ENCODE measurements around the gene RCL1.
"Not testable (repeated sequence)": the region's sequence is repeated elsewhere in the genome, so short reads cannot be mapped to it uniquely, and the experiment has no call there.

GRCh38 chr9:4901401-4902134 lies 108.8 kb downstream of the RCL1 start:
- not testable (repeated sequence) for TF ChIP-seq CTCF (IDR thresholded peaks at IDR 0.05; ENCODE audit: extremely low read depth in 1 of 2, insufficient read depth in 1 of 2, low read depth in 1 of 2, low read length in 2 of 2); JUN (IDR thresholded peaks at IDR 0.05; ENCODE audit: borderline replicate concordance, insufficient read depth, insufficient read length, low read depth); MYC (IDR thresholded peaks at IDR 0.05; ENCODE audit: low read depth, low read length); POLR2A (IDR thresholded peaks at IDR 0.05; ENCODE audit: low read depth, low read length); EZH2 (IDR thresholded peaks at IDR 0.05; ENCODE audit: borderline replicate concordance, low read depth, low read length, severe bottlenecking); POLR2AphosphoS5 (IDR thresholded peaks at IDR 0.05; ENCODE audit: insufficient read depth, low read depth, low read length); FOS (IDR thresholded peaks at IDR 0.05; ENCODE audit: borderline replicate concordance, insufficient read depth, low read length); GATA2 (IDR thresholded peaks at IDR 0.05; ENCODE audit: insufficient read depth, insufficient read length, low read depth, low read length)
- TF ChIP-seq, protein P1, sequence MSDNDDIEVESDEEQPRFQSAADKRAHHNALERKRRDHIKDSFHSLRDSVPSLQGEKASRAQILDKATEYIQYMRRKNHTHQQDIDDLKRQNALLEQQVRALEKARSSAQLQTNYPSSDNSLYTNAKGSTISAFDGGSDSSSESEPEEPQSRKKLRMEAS (IDR thresholded peaks at IDR 0.05; ENCODE audit: insufficient read depth, insufficient read length): not testable (repeated sequence)

All from endothelial cell of umbilical vein (primary cell).